BLaER1 treated with 17β-estradiol and CSF1 and Interleukin-3, amounts not matched to agents 10 nM and 100 nM (cell line): ENCODE results near the gene DLGAP1.

Experiments
- H3K27ac ChIP-seq, 11 experiments: shearing (Covaris generic); formaldehyde crosslinking; 2 replicates each; pipeline ENCODE4 v1.8.1; 2022
- H3K27me3 ChIP-seq, 11 experiments: shearing (Covaris generic); formaldehyde crosslinking; 2 replicates each; pipeline ENCODE4 v1.8.1; 2022
- H3K36me3 ChIP-seq, 11 experiments: shearing (Covaris generic); formaldehyde crosslinking; 2 replicates each; pipeline ENCODE4 v1.8.1; 2022
- H3K4me1 ChIP-seq, 10 experiments: shearing (Covaris generic); formaldehyde crosslinking; 2 replicates each; pipeline ENCODE4 v1.8.1; 2022
- H3K4me2 ChIP-seq, 11 experiments: shearing (Covaris generic); formaldehyde crosslinking; 2 replicates each; pipeline ENCODE4 v1.8.1; 2022
- H3K4me3 ChIP-seq, 10 experiments: shearing (Covaris generic); formaldehyde crosslinking; 2 replicates each; pipeline ENCODE4 v1.8.1; 2022
- H3K9ac ChIP-seq, 11 experiments: shearing (Covaris generic); formaldehyde crosslinking; 2 replicates each; pipeline ENCODE4 v1.8.1; 2022
- H3K9me3 ChIP-seq, 11 experiments: shearing (Covaris generic); formaldehyde crosslinking; replicated peaks in 1 of 11; 2 replicates each; pipeline ENCODE4 v1.8.1; 2022
- H4K20me1 ChIP-seq, 11 experiments: shearing (Covaris generic); formaldehyde crosslinking; 2 replicates each; pipeline ENCODE4 v1.8.1; 2022
- Cebpa-rat ChIP-seq, 11 experiments: shearing (Covaris generic); IDR thresholded peaks; 2 replicates each; pipeline ENCODE4 v1.8.1; 2022

Gene DLGAP1

DNA sequence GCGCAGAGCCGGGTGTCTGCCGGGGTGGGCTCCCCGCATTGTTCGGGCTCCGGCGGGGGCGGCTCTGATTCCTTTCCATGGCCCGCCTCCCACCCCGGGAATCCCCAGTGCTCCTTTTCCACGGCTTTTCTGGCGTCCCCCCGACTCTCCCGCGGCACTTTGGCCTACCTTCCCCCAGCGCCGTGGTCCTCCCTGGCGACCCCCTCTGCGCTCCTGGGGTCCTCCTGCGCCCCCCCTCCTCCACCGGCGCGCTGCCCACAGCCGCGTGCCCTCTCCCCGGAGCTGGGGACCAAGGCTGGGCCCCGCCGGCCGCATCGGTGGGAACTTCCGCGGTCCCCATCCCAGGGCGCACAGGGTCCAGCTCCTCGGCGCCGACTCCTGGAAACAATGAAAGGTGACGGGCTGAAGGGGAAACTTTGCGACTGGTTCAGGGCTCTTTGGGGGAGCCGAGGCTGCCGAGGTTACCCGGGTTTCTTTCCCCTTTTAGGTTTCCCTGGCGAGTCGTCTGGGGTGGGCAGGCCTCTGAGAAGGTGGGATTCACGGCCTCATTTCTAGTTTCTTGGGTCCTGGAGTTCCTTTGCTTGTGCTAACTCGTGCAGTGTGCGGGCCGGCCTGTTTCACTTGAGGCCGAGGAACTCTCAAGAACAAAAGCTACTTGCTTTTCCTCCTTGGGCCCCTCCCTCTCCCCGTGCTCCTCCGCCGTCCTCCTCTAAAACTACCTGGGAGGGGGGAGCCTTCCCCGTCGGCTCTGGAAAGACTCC is 1002.9 kb downstream of the DLGAP1 start:
- Histone ChIP-seq H3K9ac (peak overlapping the region; percentile 97 to 100 (median 99)), H3K27me3 (no peaks in the 10 kb centered on the region)

DNA sequence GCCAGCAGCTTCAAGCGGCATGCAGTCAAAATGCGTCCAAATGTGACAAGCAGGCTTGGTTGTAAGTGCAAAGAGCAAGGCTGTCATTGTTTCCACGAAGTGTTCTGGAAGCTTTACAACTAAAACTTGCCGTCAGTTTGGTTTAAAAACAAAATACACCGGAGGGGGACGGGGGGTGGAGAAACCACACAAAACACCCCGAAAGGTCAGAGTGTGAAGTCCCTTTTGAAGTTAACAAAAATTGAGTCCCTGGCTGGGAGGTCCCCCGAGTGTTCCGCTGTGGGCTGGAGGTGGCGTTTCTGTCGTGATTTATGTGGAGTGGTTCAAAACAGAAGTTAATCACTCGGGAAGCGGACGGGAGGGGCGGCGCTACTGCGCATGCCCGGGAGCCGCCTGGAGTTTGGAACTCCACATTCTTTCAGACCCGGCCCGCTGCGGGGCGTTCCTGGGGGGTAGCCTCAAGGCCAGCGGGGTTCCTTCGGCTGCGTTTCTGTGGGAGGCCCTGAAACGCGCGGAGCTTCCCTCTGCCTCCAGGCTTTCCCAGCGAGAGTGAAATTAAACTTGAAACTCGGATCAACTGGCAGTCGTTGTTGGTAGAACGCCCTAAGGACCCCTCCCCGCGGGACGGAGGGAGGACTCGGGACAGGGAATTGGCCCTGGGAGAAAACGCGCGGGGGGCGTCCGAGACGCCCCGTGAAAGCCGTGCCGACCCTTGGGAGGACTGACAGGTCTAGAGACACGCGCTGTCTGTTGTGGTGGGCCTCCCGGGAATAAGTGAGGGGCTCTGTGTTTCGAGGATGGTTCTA is 1003.7 kb downstream of the DLGAP1 start:
- H3K9ac ChIP-seq = peak overlapping the region; percentile 97 to 100 (median 99)
- peaks cover 25 to 41% (median 34%) of the 10 kb centered on the region in 10 experiments for H3K4me1 ChIP-seq
- peak overlapping the region; percentile 93 to 100 (median 96) for H3K4me3 ChIP-seq
- H3K27ac ChIP-seq = peak overlapping the region; percentile 97 to 100 (median 99)
- H3K9me3 ChIP-seq = no peaks in the 10 kb centered on the region
- H3K36me3 ChIP-seq = peaks cover 8 to 44% (median 23%) of the 10 kb centered on the region in 11 experiments
- peak overlapping the region; percentile 84 to 96 (median 94) for H3K4me2 ChIP-seq
- H3K27me3 ChIP-seq = no peaks in the 10 kb centered on the region
- TF ChIP-seq Cebpa-rat (IDR thresholded peaks at IDR 0.05) = no peak
- H4K20me1 ChIP-seq = peaks cover 35 to 55% (median 51%) of the 10 kb centered on the region in 11 experiments

More for the DNA sequence above, 1002.9 kb downstream of the DLGAP1 start:
- Histone ChIP-seq H3K4me1 (peaks cover 25 to 35% (median 29%) of the 10 kb centered on the region in 10 experiments), H3K4me3 (peak overlapping the region; percentile 93 to 100 (median 96)), H3K9me3 (peaks cover 0 to 3% (median 0%) of the 10 kb centered on the region in 11 experiments; a peak in 1 of 22 replicates), H3K36me3 (peaks cover 16 to 52% (median 30%) of the 10 kb centered on the region in 11 experiments), H3K4me2 (peak overlapping the region; percentile 84 to 96 (median 94)), H4K20me1 (peaks cover 43 to 63% (median 58%) of the 10 kb centered on the region in 11 experiments), H3K27ac (peak overlapping the region; percentile 97 to 100 (median 99))
- no peak for TF ChIP-seq Cebpa-rat (IDR thresholded peaks at IDR 0.05)

DNA sequence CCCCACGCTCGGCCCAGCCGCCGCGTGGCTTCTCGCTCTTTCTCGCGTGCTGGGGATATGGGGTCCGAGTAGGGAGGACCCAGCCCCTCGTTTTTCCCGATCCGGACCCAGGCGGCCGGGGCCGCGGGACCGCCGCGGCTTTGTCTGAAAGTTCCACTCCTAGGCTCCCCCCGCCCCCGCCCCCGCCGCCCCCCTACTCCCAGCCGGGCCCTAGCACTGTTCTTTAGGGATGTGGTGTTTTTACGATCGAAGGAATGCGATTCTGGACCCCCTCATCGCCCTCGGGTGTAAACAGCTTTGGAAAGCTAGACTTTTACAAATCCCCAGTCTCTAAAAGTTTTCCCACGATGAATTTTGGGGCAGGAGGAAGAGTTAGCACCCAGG is 1004.3 kb downstream of the DLGAP1 start:
- no peak for TF ChIP-seq Cebpa-rat (IDR thresholded peaks at IDR 0.05)
- Histone ChIP-seq H4K20me1 (peaks cover 29 to 49% (median 45%) of the 10 kb centered on the region in 11 experiments), H3K4me2 (peak overlapping the region; percentile 84 to 96 (median 94)), H3K9me3 (no peaks in the 10 kb centered on the region), H3K36me3 (peaks cover 2 to 38% (median 17%) of the 10 kb centered on the region in 11 experiments), H3K27ac (peak overlapping the region; percentile 97 to 100 (median 99)), H3K4me3 (peak overlapping the region; percentile 93 to 100 (median 96)), H3K9ac (peak overlapping the region; percentile 97 to 100 (median 99)), H3K27me3 (no peaks in the 10 kb centered on the region), H3K4me1 (peaks cover 25 to 41% (median 34%) of the 10 kb centered on the region in 10 experiments)

DNA sequence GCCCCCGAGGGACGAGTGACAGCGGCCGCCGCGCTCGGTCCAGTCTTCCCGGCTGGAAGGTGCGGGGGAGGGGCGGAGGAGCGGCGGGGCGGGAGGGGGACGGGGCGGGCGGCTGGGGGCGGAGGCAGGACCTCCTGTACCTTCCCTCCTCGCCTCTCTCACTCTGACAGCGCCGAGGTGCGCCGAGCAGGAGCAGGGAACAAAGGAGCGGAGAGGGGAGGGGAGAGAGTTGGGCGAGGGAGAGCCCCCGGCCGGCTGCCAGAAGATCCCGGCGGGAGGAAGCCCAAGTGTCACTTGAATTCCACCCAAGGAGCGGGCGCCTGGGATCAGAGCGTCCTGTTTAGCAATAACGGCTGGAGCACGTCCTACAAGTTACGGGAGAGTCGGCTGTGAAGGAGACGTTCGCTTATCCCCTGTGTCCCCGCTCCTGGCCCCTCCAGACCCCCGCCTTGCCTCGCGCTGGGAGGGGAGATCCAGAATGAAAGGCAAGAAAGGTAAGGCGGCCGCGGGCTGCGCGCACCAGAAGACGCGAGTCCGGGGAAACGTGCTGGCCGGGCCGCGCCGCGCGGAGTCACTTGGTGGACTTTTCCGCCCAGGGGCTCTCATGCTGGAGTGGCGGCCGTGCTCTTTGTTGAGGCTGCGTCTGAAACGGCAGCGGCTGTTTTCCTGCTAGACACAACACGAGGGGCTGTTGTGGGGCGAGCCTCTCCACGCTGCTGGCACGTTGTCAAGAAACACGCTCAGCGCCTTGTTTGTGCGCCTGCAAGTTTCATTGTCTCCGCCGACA is 1004.9 kb downstream of the DLGAP1 start, which contains the start of gene TGIF1:
Gene TGIF1, plus strand, starts transcription at position 161 of the 787 bp plus-strand sequence. Its CDS starts 318 bp downstream, at position 479.
- H4K20me1 ChIP-seq = peaks cover 23 to 43% (median 39%) of the 10 kb centered on the region in 11 experiments
- H3K27ac ChIP-seq = peak within 1 kb of the TSS; percentile 97 to 100 (median 99)
- H3K36me3 ChIP-seq = peaks cover 0 to 32% (median 11%) of the 10 kb centered on the region in 11 experiments; a peak in 12 of 22 replicates
- peak within 1 kb of the TSS; percentile 93 to 100 (median 96) for H3K4me3 ChIP-seq
- no peaks in the 10 kb centered on the region for H3K27me3 ChIP-seq
- peak within 1 kb of the TSS; percentile 97 to 100 (median 99) for H3K9ac ChIP-seq
- H3K4me1 ChIP-seq = peaks cover 22 to 38% (median 28%) of the 10 kb centered on the region in 10 experiments
- no peaks in the 10 kb centered on the region for H3K9me3 ChIP-seq
- H3K4me2 ChIP-seq = peak within 1 kb of the TSS; percentile 92 to 96 (median 94)
- TF ChIP-seq Cebpa-rat (IDR thresholded peaks at IDR 0.05) = no peak

DNA sequence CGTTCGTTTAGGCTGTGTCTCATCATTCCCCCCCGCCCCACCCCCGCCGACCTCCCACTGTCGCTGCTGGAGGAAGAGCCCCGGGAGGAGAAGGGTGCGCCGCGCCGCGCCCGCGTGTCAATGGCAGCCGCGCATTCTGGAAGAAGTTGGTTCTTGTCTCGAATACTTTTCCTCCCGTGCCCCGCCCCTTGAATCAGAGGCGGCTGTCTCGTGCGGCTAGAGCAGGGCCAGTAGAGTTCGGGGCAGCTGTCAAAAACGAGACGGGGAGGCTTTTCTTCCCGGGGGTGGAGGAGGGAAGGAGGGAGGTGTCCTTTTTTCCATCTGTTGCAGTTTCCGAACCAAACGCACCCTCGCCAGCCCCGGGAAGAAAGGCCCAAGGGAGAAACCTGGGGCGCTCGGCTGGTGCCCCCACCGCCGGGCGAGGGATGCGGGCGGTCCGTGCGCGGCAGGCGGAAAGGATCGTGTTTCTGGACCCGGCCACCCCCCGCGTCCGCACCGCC is 1005.5 kb downstream of the DLGAP1 start:
- peaks cover 17 to 31% (median 25%) of the 10 kb centered on the region in 10 experiments for H3K4me1 ChIP-seq
- no peaks in the 10 kb centered on the region for H3K9me3 ChIP-seq
- no peaks in the 10 kb centered on the region for H3K27me3 ChIP-seq
- peaks cover 18 to 36% (median 32%) of the 10 kb centered on the region in 11 experiments; a peak in 20 of 22 replicates for H4K20me1 ChIP-seq
- TF ChIP-seq Cebpa-rat (IDR thresholded peaks at IDR 0.05) = no peak
- peak overlapping the region; percentile 93 to 100 (median 96) for H3K4me3 ChIP-seq
- peak overlapping the region; percentile 97 to 100 (median 99) for H3K9ac ChIP-seq
- H3K4me2 ChIP-seq = peak overlapping the region; percentile 63 to 93 (median 78)
- peak overlapping the region; percentile 97 to 100 (median 99) for H3K27ac ChIP-seq
- H3K36me3 ChIP-seq = peaks cover 0 to 27% (median 8%) of the 10 kb centered on the region in 11 experiments; a peak in 10 of 22 replicates

DNA sequence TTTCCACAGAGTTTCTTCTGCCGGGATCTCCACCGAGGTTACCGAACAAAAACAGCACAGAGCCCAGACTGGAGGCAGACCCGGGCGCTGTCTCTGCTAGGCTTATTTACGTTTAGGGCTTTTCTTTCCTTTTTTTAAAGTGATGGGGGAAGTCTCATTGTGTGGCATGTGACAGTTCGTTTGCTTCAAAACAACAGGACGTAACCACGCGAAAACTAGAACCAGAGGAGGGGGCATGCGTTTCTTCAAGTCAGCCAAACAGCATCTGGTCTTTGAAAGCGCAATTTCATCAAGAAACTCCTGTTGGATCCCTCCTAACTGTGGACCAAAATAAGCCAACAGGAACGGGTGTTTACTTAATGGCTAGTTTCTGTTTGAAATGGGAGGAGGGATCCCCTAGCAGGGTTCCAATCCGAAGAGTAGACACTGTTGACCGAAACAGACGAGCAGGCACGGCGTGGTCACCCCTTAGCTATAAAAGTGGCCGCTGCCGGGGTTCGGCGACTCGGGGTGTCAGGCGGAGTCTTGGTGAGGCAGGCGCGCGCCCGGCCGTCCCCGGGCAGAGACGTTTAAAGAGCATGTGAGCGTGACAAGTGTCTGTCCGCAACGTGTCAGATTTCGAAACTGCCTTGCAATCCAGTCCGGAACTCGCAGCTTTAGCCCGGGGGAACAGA is 1006.1 kb downstream of the DLGAP1 start:
- peak in 9 of 11 experiments; percentile 16 to 88 (median 68); a peak in 14 of 22 replicates for TF ChIP-seq Cebpa-rat (IDR thresholded peaks at IDR 0.05)
- peaks cover 17 to 27% (median 24%) of the 10 kb centered on the region in 10 experiments for H3K4me1 ChIP-seq
- H3K27me3 ChIP-seq = no peaks in the 10 kb centered on the region
- H3K4me2 ChIP-seq = peak overlapping the region; percentile 64 to 94 (median 90)
- H3K9me3 ChIP-seq = no peaks in the 10 kb centered on the region
- peak overlapping the region; percentile 97 to 100 (median 99) for H3K27ac ChIP-seq
- peaks cover 12 to 31% (median 27%) of the 10 kb centered on the region in 11 experiments; a peak in 20 of 22 replicates for H4K20me1 ChIP-seq
- H3K4me3 ChIP-seq = peak overlapping the region; percentile 93 to 100 (median 96)
- peak overlapping the region; percentile 97 to 100 (median 99) for H3K9ac ChIP-seq
- H3K36me3 ChIP-seq = peaks cover 0 to 24% (median 8%) of the 10 kb centered on the region in 11 experiments; a peak in 10 of 22 replicates
